NOMO-1 treated with DMSO at 0.1 percent for 48 hours (cell line): ENCODE measurements around the gene PRR5L.

Experiments
- DNase-seq: peaks from one replicate; lab custom pipeline; 2025; ENCODE audit not compliant: unreplicated experiment; lab: John Stamatoyannopoulos, UW

PRR5L gene

DNA sequence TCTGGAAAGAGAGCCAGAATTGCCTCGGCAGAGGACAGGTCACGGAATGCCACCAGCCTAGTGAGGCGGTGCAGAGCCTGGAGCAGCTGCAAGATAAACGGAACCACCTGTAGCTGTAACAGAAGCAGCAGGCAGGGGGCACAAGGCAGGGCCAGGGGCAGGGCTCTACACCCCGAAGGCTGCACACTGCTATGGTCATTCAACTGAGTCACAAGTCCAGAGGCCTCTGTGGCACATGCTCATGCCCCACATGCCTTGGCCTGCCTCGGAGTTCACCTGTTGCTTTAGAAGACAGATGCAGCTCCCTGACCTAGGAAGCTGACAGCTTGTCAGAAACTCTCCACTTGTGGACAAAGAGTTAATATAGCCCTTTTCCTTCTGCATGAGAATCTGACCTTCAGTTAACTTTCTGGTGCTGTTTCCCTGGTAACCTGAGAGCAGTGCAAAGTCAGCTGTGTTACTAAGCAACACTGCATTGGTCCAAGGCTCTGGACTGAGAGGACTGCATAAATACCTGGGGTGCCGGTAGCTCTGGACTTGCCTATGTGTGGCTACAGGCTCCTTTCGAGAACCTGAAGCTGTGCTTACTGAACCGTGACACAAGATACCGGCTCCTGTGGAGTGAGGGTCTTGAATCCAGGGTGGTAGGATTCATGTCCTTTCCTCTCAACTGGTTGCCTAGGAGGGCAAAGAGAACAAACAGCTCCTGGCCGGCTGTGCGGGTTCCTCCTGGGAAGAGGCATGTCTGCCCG, 17.4 kb upstream of the PRR5L start:
- no peak for DNase-seq

DNA sequence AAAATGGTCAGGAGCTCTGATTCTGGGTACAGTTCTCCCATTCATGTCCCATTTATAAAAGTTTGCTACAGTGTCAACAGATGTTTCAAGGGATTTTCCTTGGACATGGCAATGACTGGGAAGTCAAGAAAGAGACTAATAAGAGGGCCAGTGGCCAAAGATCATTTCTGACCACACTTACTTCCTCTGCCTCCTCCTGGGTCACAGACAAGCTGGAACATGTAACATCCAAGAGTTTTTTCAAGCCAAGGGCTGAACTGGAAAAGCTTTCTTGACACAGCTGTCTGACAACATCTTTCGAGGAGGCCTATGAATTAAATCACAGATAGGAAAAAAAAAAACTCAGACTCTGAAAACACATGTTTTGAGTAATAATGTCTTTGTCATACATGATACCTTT, 15.6 kb upstream of the PRR5L start:
- DNase-seq: no peak

DNA sequence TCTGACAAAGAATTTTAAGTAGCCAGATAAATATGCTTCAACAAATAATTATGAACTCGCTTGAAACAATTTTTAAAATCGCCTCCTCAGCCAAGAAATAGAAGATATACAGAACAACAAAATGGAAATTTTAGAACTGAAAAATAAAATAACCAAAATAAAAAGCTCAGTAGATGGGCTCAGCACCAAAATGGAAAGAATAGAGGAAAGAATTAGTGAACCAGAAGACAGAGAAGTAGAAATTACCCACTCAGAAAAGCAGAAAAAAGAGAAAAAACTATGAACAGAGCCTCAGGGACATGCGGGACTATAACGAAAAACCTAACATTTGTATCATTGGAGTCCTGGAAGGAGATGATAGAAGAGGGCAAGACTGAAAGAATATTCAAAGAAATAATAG, 14.2 kb upstream of the PRR5L start:
- DNase-seq: no peak

DNA sequence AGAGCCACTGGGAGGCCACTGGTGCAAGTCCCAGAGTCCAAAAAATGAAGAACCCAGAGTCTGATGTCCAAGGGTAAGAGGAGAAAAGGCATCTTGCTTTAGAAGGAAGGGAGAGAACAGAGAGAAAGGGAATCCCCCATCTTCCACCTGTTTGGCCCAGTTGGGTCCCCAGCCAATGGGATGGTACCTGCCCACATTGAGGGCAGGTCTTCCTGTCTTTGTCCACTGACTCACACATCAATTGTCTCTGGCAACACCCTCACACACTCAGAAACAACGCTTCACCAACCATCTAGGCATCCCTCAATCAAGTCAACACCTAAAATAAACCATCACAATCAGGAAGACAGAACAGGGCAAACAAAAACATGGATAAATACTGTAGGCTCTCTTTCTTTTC, 13.2 kb upstream of the PRR5L start:
- no peak for DNase-seq

DNA sequence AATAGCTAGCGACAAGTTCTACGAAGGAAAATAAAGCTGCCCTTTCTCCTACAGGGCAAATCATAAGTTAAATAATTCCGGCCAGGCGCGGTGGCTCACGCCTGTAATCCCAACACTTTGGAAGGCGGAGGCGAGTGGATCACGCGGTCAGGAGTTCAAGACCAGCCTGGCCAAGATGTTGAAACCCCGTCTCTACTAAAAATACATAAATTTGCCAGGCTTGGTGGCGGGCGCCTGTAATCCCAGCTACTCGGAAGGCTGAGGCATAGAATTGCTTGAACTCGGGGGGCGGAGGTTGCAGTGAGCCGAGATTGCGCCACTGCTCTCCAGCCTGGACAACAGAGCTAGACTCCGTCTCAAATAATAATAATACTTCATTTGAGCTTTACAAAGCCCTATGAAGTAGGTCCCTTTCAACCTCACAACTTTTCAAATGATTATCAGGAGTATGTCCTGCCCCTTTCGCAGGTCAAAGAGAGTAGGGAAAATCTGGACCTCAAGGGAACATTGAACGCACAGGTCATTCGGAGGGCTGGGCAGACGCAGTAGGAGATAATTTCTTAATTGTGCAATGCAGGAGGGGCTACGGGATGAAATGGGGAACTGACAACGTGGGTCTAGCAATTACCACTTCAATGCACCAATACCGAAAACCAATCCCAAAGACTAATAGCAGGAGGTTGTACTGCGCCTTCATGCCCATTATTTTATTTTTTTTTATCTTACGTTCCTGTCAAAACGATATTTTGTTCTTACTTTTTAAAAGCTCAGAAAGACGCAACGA, 7.5 kb upstream of the PRR5L start:
- peak; percentile 65 for DNase-seq

DNA sequence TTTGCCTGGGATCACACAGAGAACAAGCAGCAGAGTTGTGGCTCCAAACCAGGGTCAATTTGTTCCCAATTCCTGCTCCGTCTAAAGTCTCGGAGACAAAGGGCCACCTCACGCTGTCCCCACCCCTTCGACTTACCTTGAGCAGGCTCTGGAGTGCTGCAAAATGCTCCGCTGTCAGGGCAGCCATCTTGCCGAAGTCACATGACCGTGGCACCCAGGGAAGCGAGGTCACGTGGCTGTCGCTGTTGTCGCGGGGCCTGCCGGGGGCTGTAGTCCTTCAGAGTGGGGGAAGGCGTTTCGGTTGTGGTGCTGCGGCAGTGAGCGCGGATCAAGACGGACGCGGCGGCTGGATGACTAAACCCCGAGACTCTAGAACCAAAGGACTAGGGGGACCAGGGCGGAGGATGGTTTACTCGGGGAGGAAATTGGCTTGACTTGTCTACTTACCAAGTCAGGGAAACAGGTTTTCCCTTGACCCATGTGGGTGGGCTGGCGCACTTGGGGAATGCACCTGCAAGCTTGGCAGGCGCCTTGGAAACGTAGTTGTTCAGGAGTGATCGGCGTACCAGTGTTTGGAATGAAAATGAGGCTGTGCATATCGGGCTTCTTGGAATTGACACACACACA, 6.7 kb upstream of the PRR5L start, which contains the start of gene COMMD9:
COMMD9 (minus strand) TSS at position 199 of the 627 bp plus-strand sequence; CDS start at position 187, 12 bp downstream.
- DNase-seq: peak; percentile 93

DNA sequence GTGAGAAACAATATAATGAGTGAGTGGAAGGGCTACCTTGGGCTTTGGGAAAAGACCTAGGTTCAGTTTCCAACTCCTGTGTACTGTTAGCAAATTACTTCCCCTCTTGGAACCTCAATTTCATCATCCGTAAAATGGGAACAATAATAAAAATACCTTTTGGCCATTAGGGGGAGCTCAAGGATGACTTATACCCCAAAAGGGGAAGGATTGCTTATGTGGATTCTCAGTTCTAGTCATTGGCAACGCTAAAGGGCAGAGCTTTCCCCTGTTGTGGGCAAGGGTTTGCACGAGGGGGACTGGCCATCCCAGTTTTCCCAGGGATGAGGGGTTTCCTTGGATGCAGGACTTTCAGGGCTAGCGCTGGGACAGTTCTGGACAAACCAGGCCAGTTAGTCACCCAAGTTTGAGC, 3.8 kb upstream of the PRR5L start:
- peak; percentile 73 for DNase-seq

DNA sequence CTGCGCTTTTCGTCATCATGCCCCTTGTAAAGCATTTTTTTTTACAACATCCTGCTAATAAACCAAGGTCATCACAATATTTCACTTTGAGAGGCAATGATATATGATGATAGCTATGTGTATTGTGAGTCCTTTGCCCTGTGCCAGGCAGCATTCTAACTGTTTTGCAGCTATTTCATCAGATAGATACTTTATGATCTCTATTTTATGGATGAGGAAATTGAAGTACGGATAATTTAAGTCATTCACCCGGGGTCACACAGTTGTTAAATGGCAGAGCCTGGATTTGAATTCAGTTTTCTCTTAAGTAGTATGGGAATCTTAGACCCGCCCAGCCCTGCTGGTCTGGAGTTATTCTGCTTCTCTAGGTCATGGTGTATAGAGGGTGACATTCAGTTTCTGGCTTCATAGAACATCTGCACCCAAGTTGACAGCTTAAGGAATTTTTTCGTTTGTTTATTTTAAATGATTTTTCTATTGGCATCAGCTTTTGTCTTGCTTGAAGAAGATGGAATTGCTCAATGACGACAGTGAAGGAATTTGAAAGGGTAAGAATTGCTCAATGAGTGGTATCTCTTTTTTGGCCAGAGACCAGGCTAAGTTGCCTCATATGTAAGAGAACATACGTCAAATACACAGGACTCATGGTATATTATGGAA, 926 bp downstream of the PRR5L start:
- DNase-seq: peak; percentile 32

DNA sequence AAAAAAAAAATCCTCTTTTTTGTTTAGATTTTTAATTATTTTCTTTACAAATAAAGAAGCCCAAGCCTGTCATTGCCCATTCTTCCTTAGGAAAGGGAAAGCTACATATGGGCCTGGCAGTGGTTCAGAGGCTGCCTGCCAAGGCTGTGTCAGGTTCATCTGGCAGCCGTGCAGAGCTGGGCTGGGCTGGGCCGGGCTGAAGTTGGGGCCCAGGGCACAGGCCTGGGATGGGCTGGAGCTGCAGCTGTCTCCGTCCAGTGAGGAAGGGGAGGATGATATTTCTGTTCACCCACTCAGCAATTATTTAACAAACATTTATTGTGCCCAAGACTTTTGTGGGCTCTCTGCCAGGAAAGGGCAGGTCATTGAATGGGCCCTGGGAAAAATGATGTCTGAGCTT, 4.6 kb downstream of the PRR5L start:
- no peak for DNase-seq

DNA sequence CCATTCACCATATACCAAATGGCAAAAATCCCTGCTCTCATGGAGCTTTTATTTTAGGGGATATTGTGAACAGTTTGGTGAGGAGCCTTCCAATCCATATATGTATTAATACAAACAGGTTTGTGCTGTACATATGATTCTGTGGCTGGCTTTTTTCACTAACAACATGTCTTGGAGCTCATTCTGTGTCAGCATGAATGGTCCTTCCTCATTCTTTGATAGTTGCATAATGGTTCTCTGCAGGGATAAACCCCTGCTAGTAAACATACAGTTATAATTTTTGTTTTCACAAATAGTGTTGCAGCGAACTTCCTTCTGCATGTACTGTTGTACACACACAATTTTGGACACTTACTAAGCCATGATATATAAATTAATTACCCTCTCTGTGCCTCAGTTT, 8.3 kb downstream of the PRR5L start:
- DNase-seq: peak; percentile 29

DNA sequence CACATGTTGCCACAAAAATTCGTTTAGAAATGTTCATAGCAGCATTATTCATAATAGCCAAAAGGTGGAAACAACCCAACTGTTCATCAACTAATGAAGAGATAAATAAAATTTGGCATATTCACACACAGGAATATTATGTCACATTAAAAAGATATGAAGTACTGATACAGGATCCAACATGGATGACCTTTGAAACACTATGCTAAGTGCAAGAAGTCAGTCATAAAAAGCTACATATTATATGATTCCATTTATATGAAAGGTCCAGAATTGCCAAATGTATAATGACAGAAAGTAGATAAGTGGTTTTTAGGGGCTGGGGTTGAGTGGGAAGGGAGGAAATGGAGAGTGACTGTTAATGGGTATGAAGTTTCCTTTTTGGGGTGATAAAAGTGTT, 9.0 kb downstream of the PRR5L start:
- DNase-seq: no peak

DNA sequence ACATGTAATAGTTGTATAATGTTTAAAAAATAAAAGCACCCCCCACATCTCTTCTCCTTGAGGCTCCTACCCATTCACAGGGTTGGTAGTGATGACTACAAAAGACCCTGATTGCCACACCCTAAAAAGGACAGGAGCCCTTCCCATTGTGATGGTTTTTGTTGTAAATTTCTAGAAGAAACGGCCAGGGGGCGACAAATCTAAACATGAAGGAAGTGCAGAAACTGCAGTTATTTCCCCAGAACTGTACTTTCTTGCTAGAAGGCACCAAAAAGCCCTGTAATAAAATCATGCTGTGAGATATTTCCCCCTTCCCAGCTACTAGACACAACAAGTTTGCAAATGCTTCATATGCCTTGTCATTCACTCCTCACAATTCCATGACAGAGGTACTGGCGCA, 10.8 kb downstream of the PRR5L start:
- peak; percentile 56 for DNase-seq

DNA sequence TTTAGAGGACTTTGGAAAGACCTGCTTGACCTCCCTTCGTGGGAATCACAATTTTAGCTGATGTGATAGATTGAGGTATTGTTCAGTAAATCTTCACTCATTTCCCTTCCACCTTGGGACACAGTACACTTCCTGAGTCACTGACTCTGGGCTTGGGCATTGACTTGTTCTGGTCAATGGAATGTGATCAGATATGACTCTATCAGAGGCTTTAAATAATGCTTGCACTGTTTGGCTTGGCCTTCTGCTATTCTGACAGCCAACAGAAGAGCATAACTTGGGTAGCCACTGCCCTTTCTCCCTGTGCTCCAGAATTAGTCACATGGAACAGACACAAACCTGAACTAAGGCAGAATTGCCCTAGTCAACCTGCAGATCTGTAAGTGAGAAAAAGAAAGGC, 12.5 kb downstream of the PRR5L start:
- DNase-seq: no peak

DNA sequence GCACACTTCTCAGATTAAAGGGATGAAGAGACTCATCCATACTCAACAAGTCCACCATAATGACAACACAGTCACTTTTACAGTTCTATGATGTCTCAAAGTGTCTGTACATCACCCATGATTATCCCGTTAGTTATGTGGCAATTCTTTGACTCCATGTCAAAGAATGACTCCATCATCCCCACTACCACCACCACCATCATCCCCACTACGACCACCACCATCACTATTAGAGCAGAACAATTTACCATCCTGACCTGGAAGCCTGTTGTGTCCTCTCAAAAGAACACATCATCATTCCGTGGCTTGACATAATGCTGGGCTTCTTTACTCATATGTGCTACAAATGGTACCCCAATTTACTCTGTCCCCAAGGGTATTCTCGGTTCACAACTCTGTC, 13.7 kb downstream of the PRR5L start:
- no peak for DNase-seq

DNA sequence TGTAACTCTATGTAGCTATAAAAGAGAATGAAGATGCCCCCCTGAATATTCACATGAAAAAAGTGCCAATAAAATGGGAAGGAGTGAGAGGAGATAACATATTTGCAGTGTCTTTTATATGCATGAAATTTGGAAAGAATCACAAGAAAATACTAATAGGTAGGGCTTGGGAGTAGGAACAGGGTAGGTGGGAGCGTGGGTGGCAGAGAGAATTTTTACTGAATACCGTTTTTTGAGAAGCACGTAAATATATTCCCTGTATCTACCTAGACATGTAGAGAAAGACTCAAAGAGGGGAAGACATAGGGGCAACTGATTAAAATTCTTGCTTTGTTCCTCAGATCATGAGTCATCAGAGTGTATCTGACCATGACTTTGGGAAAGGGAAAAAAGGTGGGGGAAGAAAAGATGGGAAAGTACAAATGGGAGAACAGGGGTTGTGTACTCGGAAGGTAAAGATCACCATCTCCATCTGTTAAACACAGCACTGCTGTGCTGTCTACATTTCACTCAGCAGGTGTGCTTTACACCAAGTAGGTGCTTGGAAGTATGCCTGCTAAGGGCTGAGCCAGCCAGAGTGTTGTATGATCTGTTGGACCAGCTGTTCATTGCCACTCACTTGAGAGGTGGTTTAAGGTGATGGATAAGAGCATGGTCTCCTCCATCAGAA, 16.0 kb downstream of the PRR5L start:
- no peak for DNase-seq

DNA sequence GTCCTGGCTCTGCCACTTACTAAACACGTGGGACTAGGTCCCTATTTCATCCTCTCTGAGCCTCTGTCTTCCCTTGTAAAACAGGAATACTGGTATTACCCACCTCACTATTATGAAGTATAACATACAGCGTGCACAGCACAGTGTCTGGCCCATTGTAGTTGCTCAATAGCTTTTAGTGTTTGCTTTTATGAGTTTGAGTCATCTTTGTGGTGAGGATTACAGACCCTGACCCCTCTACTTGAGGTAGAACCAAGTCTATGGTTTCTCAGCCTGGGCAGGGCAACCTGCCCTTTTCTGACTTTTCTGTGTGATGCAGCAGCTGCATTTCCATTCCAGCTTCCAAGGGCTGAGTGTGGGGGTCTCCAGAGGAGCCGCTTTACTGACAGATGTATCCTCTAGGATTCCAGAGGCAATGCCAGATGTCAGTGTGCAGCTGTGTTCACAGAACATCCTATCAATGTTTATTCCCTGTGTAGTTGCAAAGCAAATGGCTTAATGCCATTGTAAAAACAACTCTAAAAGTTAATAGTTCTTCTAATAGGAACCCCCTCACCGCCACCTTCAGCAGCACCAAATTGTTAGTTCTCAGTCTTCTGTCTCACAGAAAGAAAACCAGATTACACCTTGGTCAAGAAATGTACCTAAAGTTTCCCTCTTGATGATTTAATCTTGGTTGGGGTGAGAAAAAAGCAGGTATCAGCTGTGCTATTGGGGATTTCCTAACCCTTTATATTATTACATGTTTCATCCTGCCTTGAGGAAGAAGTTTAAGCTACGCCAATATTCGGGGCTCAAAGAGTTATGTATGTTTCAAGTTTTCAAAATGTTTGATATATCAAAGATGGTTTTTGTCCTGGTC, 16.8 kb downstream of the PRR5L start:
- peak; percentile 78 for DNase-seq

DNA sequence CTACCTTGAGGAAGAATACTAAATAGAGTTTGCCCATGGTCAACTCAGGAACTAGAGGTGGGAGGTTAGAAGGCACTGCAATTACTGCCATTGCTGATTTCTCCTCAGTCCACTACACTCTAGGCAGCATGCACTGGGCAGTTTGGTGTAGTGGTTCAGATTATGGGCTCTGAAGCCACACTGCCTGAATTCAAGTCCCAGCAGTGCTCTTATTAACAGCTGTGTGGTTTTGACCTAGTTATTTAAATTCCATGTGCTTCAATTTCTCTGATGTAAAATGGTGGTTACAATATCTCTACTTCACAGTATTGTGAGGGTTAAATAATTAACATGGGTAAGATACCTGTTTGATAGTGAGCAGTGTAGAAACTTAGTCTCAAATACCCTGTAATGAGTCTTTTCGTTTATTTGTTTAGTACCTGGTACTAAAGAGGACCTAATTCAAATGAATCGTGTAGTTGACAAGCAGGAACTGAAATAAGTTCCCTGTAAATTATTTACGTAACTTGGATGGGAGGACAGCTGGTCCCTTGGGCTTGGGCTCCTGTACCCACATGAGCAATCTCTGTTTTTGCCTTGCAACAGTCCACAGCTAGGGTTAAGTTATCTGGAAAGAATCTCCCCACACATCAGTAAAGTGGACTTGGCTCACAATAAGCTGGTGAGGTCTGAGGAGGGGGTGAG, 17.8 kb downstream of the PRR5L start:
- peak; percentile 32 for DNase-seq

DNA sequence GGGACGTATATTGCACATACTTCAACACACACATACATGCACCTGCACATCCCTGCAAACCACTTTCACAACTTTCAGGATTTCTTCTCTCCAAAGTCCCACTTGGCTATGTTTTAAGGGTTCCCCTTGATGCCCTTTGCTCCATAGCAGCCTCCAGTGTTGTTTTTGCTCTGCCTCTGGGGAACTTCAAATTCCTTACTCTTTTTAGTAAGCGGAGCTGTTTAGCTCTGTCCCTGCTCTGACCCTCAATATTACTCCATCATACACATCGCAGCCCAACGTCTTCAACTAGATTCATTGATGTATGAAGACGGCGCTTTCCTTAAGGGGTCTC, 18.3 kb downstream of the PRR5L start:
- DNase-seq: no peak

DNA sequence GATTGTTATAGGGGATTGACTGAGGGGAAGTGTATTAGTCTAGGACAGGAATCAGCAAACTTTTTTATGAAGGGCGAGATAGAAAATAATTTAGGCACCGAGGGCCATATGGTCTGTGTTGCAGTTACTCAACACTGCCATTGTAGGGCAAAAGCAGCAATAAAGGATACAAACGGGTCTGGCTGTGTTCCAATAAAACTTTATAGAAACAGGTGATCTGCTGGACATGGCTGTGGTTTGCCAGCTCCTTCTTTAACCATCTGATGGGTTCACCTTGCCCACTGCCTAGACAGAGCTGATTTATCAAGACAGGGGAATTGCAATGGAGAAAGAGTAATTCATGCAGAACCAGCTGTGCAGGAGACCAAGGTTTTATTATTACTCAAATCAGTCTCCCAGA, 20.0 kb downstream of the PRR5L start:
- no peak for DNase-seq

DNA sequence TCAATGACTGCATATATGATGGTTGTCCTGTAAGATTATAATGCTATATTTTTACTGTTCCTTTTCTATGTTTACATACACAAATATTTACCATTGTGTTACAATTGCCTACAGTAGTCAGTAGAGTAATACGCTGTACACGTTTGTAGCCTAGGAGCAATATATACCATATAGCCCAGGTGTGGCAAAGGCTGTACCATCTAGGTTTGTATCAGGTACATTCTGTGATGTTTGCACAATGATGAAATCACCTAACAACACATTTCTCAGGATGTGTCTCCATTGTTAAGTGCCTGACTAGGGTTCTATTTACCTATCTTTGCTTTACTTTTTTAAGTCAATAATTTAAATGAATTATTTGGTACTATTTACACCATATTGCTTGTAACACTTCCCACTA, 21.9 kb downstream of the PRR5L start:
- no peak for DNase-seq
